Measurements from ENCODE around the gene CILP2.
A peak's percentile ranks its signal among the peaks of the same experiment; 100 is the strongest.

CILP2 gene

GRCh38 chr19:19581391-19581790 lies 43.3 kb downstream of the CILP2 start:
- DNase-seq (ENCODE audit: low read depth): no peak
- no peak for TF ChIP-seq CTCF (IDR thresholded peaks at IDR 0.05; ENCODE audit: insufficient read depth, low read depth, low read length, missing control alignments)
- H3K4me3 ChIP-seq (ENCODE audit: low read depth, low read length): no peak overlapping the region

DNA sequence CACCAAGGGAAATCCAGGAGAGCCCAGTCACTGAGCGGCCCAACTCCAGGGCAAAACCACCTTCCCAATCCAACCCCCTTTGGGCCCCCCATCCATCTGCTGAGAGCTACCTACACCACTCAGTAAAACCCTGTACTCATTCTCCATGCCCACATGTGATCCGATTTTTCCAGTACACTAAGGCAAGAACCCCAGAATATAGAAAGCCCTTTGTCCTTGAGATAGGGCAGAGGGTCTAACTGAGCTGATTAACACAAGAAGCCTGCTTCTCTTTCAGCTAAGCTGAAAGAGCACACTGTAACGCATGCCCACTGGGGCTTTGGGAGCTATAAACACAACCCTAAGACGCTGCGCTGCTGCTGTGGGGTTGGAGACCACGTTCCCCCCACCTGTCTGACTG lies 44.4 kb downstream of the CILP2 start:
- no peak for DNase-seq (ENCODE audit: low read depth)
- TF ChIP-seq CTCF (IDR thresholded peaks at IDR 0.05; ENCODE audit: insufficient read depth, low read depth, low read length, missing control alignments): no peak
- no peak overlapping the region for H3K4me3 ChIP-seq (ENCODE audit: low read depth, low read length)

DNA sequence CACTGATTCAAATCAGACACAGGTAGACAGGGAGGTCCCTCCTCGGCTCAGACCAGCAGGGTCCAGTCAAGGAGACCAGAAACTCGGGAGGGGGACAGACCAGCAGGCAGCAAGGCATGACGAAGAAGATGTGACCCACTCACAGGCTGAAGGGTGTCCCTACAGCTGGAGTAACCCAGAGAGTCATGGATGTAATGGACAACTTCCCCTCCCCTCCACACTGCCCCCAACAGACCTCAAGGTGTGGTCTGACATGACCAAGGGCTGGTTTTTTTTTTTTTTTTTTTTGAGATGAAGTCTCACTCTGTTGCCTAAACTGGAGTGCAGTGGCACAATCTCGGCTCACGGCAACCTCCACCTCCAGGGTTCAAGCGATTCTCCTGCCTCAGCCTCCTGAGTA lies 46.3 kb downstream of the CILP2 start:
- no peak for DNase-seq (ENCODE audit: low read depth)
- no peak for TF ChIP-seq CTCF (IDR thresholded peaks at IDR 0.05; ENCODE audit: insufficient read depth, low read depth, low read length, missing control alignments)
- H3K4me3 ChIP-seq (ENCODE audit: low read depth, low read length): no peak overlapping the region

GRCh38 chr19:19587771-19588170 lies 49.7 kb downstream of the CILP2 start:
- no peak for DNase-seq (ENCODE audit: low read depth)
- no peak overlapping the region for H3K4me3 ChIP-seq (ENCODE audit: low read depth, low read length)
- TF ChIP-seq CTCF (IDR thresholded peaks at IDR 0.05; ENCODE audit: insufficient read depth, low read depth, low read length, missing control alignments): no peak

DNA sequence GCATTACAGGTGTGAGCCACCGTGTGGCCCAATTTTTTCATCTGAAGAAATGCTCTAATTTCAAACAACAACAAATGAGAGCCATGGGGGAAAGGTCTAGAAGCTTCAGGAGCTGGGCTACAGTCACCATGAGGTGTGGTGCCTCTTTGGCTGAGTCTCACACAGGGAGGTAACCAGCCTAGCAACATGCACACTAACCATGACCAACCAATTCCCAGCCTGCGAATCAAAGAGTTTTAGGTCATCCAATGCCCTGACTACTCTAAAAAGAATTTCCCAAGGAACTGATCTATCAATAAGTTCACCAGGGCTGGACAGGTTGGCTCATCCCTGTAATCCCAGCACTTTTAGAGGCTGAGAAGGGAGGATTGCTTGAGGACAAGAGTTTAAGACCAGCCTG lies 50.5 kb downstream of the CILP2 start:
- DNase-seq (ENCODE audit: low read depth): no peak
- TF ChIP-seq CTCF (IDR thresholded peaks at IDR 0.05; ENCODE audit: insufficient read depth, low read depth, low read length, missing control alignments): no peak
- no peak overlapping the region for H3K4me3 ChIP-seq (ENCODE audit: low read depth, low read length)

DNA sequence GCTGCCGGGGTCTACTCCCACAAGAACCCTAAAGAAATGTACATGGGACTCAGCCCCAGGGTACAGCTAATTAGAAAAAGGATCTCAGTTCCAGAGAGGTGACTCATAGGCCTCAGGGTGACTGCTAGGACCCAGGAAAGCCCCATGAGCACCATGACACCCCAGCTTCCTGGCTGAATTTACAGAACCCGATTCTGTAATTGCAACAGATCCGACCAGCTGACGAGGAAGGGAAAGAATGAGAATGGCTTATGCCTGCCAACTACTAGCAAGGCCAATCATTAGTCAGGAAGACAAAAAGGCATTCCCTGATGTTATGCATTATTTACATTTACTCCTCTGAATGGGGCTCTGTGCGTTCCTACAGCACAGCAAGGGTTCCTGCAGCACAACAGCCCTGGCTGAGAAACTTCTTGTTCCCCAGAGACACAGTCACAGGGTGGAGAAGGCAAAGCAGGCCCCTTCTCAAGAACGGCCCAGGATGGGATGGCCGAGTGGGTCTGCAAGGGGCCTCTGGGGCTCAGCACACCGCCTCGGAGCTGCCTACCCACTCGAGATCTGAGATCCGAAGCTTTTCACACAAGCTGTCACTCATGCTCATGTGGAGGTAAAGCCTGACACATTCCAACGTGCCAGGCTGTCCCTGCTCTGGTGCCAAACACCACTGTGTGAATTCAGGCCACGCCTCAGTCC lies 53.2 kb downstream of the CILP2 start:
- TF ChIP-seq CTCF (IDR thresholded peaks at IDR 0.05; ENCODE audit: insufficient read depth, low read depth, low read length, missing control alignments): no peak
- peak; percentile 88 for DNase-seq (ENCODE audit: low read depth)

GRCh38 chr19:19592690-19593089 lies 54.6 kb downstream of the CILP2 start:
- TF ChIP-seq CTCF (IDR thresholded peaks at IDR 0.05; ENCODE audit: insufficient read depth, low read depth, low read length, missing control alignments): no peak
- no peak overlapping the region for H3K4me3 ChIP-seq (ENCODE audit: low read depth, low read length)
- no peak for DNase-seq (ENCODE audit: low read depth)

More for the DNA sequence above, 53.2 kb downstream of the CILP2 start:
- H3K4me3 ChIP-seq (ENCODE audit: low read depth, low read length): peak overlapping the region; percentile 18

Measured in GM12865 (cell line).